PFSK-1 (cell line): Measurements from ENCODE around the gene TBC1D22A.

Source experiments
- FOXP2 ChIP-seq: optimal IDR thresholded peaks from 2 replicates; pipeline ENCODE3; 2011; ENCODE audit warnings: borderline replicate concordance, control low read depth, inconsistent platforms; ENCODE audit not compliant: insufficient read depth; ENCODE audit errors: extremely low read length, extremely low read depth
- POLR2AphosphoS5 ChIP-seq: IDR thresholded peaks from 2 replicates; pipeline ENCODE4 v1.6.1; 2012; ENCODE audit warnings: low read depth, mild to moderate bottlenecking, control low read depth, low read length, moderate library complexity
- REST ChIP-seq, 2 experiments: IDR thresholded peaks; 2 replicates each; pipeline versions ENCODE4 v1.6.1 to v1.8.0; 2011 to 2012; ENCODE audit warnings: low read depth in 2 of 2, low read length in 2 of 2, control low read depth in 1 of 2, inconsistent platforms in 1 of 2, mild to moderate bottlenecking in 1 of 2, moderate library complexity in 1 of 2; ENCODE audit not compliant: insufficient read depth in 1 of 2
- SIN3A ChIP-seq: IDR thresholded peaks from 2 replicates; pipeline ENCODE4 v1.6.1; 2012; ENCODE audit warnings: mild to moderate bottlenecking, low read length, moderate library complexity, borderline replicate concordance; ENCODE audit not compliant: insufficient read depth
- TAF1 ChIP-seq: IDR thresholded peaks from 2 replicates; pipeline ENCODE4 v1.6.1; 2012; ENCODE audit warnings: low read length, control low read depth, borderline replicate concordance; ENCODE audit not compliant: insufficient read depth

The TBC1D22A gene

GRCh38 chr22:47130883-47131631 lies 368.6 kb downstream of the TBC1D22A start:
- no peak for TF ChIP-seq SIN3A
- TF ChIP-seq REST (IDR thresholded peaks at IDR 0.05; ENCODE audit: insufficient read depth in 1 of 2, low read depth in 2 of 2, low read length in 2 of 2): no peak
- no peak for TF ChIP-seq POLR2AphosphoS5
- no peak for TF ChIP-seq TAF1
- TF ChIP-seq FOXP2: no peak

- no peak for TF ChIP-seq SIN3A
- TF ChIP-seq FOXP2: no peak
- TF ChIP-seq POLR2AphosphoS5: no peak
- no peak for TF ChIP-seq TAF1
- TF ChIP-seq REST (IDR thresholded peaks at IDR 0.05; ENCODE audit: insufficient read depth in 1 of 2, low read depth in 2 of 2, low read length in 2 of 2): no peak
These were observed 369.4 kb downstream of the TBC1D22A start for GRCh38 chr22:47131632-47132427.

- TF ChIP-seq SIN3A (no peak), TAF1 (no peak), REST (IDR thresholded peaks at IDR 0.05; ENCODE audit: insufficient read depth in 1 of 2, low read depth in 2 of 2, low read length in 2 of 2) (no peak), FOXP2 (no peak), POLR2AphosphoS5 (no peak)
These were observed 370.0 kb downstream of the TBC1D22A start for GRCh38 chr22:47132428-47132825.

GRCh38 chr22:47133061-47133969 lies 370.9 kb downstream of the TBC1D22A start:
- no peak for TF ChIP-seq TAF1
- no peak for TF ChIP-seq SIN3A
- TF ChIP-seq POLR2AphosphoS5: no peak
- no peak for TF ChIP-seq REST (IDR thresholded peaks at IDR 0.05; ENCODE audit: insufficient read depth in 1 of 2, low read depth in 2 of 2, low read length in 2 of 2)
- no peak for TF ChIP-seq FOXP2
